PC-9 (cell line): ENCODE data around the gene ARHGEF17. TPM values are rescaled to one million over a fixed set of nuclear protein-coding genes. Genes with fewer than 3 reads are reported as not detected.
A peak's percentile ranks its signal among the peaks of the same experiment; 100 is the strongest.

Experiments used
- BruUV-seq: library from RNA; stranded (reverse); fragments of 400-500 nt; replicated peaks from 2 replicates; lab custom pipeline; 2021; lab: Mats Ljungman, UMichigan
- CTCF ChIA-PET: fragments of 300-600 bp; sonication (Branson Sonifier 250); formaldehyde crosslinking; loops from one replicate; lab custom pipeline; 2022; ENCODE audit warnings: antibody characterized with exemption; lab: Charles Lee
- POLR2A ChIA-PET: fragments of 300-600 bp; sonication (Branson Sonifier 250); formaldehyde crosslinking; loops from one replicate; lab custom pipeline; 2022; ENCODE audit warnings: antibody characterized with exemption; ENCODE audit not compliant: unreplicated experiment; lab: Charles Lee
- DNase-seq, 2 experiments: peaks; one replicate each; pipeline versions ENCODE4 v3.0.0 to v3.0.0-alpha.2; 2015 to 2022; ENCODE audit warnings: mixed read lengths in 1 of 2
- H2AFZ ChIP-seq: fragments of 200-600 bp; sonication (generic); 2 replicates; pipeline ENCODE4 v1.8.1; 2017; ENCODE audit warnings: antibody characterized with exemption
- H3F3A ChIP-seq: fragments of 200-600 bp; sonication (generic); 2 replicates; pipeline ENCODE4 v1.8.1; 2017; ENCODE audit warnings: antibody characterized with exemption, mild to moderate bottlenecking, low read depth; ENCODE audit not compliant: insufficient read depth
- H3K27ac ChIP-seq: fragments of 200-600 bp; sonication (generic); 2 replicates; pipeline ENCODE4 v1.6.1; 2016; ENCODE audit warnings: mixed run types
- H3K27me3 ChIP-seq: fragments of 200-600 bp; sonication (generic); 2 replicates; pipeline ENCODE4 v1.6.1; 2016; ENCODE audit warnings: low read depth, mixed run types; ENCODE audit not compliant: insufficient read depth
- H3K36me3 ChIP-seq: fragments of 200-600 bp; sonication (generic); 2 replicates; pipeline ENCODE4 v1.6.1; 2016; ENCODE audit warnings: low read depth, mixed run types
- H3K4me1 ChIP-seq: fragments of 200-600 bp; sonication (generic); replicated peaks from 2 replicates; pipeline ENCODE4 v1.6.1; 2016; ENCODE audit warnings: mixed run types; ENCODE audit not compliant: insufficient read depth
- H3K4me2 ChIP-seq: fragments of 200-600 bp; sonication (generic); 2 replicates; pipeline ENCODE4 v1.6.1; 2017; ENCODE audit warnings: mixed run types
- H3K4me3 ChIP-seq: fragments of 200-600 bp; sonication (generic); 2 replicates; pipeline ENCODE4 v1.6.1; 2016; ENCODE audit warnings: mixed run types
- H3K79me2 ChIP-seq: fragments of 200-600 bp; sonication (generic); 2 replicates; pipeline ENCODE4 v1.6.1; 2017; ENCODE audit warnings: low read depth, mixed run types
- H3K9me2 ChIP-seq: fragments of 200-600 bp; sonication (generic); 2 replicates; pipeline ENCODE4 v1.8.1; 2017; ENCODE audit warnings: mild to moderate bottlenecking; ENCODE audit not compliant: insufficient read depth
- H3K9me3 ChIP-seq: fragments of 200-600 bp; sonication (generic); 2 replicates; pipeline ENCODE4 v1.8.1; 2016; ENCODE audit warnings: low read depth; ENCODE audit not compliant: insufficient read depth
- H4K20me1 ChIP-seq: fragments of 200-600 bp; sonication (generic); 2 replicates; pipeline ENCODE4 v1.8.1; 2017; ENCODE audit not compliant: insufficient read depth
- EZH2 ChIP-seq: fragments of 200-600 bp; sonication (generic); IDR thresholded peaks from 2 replicates; pipeline ENCODE4 v1.8.0; 2017; ENCODE audit warnings: antibody characterized with exemption, low read depth
- intact Hi-C: fragments of 100-400 bp; cut with micrococcal nuclease; formaldehyde crosslinking; loops from one replicate; pipeline ENCODE4 v1.10.0; 2022; ENCODE audit not compliant: unreplicated experiment
- total RNA-seq: library from RNA; stranded (reverse); gene quantifications from 2 replicates; pipeline ENCODE4 v1.2.3, GENCODE V29; 2021
- TF ChIP-seq, protein P1 (sequence below): fragments of 200-600 bp; sonication (generic); conservative IDR thresholded peaks from 2 replicates; pipeline ENCODE4 v1.6.1; 2017; ENCODE audit warnings: mixed run types, antibody characterized with exemption, mild to moderate bottlenecking, moderate library complexity

The ARHGEF17 gene
- total RNA-seq, 1 experiment from 2014 or later: 56.9 TPM

DNA sequence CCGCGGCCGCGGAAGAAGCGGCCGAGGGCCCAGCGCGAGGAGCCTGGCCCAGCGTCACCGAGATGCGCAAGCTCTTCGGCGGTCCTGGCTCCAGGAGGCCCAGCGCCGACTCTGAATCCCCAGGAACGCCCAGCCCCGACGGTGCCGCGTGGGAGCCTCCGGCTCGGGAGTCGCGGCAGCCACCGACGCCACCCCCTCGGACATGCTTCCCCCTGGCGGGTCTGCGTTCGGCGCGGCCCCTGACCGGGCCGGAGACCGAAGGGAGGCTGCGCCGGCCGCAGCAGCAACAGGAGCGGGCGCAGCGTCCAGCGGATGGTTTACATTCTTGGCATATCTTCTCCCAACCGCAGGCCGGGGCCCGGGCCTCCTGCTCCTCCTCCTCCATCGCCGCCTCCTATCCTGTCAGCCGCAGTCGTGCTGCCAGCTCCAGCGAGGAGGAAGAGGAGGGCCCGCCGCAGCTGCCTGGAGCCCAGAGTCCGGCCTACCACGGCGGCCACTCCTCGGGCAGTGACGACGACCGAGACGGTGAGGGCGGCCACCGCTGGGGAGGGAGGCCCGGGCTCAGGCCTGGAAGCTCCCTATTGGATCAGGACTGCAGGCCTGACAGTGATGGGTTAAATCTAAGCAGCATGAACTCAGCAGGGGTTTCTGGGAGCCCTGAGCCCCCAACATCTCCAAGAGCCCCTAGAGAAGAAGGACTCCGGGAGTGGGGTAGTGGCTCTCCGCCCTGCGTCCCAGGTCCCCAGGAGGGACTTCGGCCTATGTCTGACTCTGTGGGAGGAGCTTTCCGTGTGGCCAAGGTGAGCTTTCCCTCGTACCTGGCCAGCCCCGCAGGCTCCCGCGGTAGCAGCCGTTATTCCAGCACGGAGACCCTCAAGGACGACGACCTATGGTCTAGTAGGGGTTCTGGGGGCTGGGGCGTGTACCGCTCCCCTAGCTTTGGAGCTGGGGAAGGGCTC is 1.2 kb downstream of the ARHGEF17 start:
- Histone ChIP-seq H3K27ac (peak overlapping the region; percentile 79), H3K36me3 (no peaks in the 10 kb centered on the region), H2AFZ (peak overlapping the region; percentile 90), H4K20me1 (peaks cover 23% of the 10 kb centered on the region), H3K9me3 (no peaks in the 10 kb centered on the region), H3K27me3 (no peaks in the 10 kb centered on the region), H3K4me1 (peaks cover 33% of the 10 kb centered on the region), H3K4me3 (peak overlapping the region; percentile 95), H3K4me2 (peak overlapping the region; percentile 98), H3K9me2 (no peaks in the 10 kb centered on the region), H3K79me2 (peaks cover 35% of the 10 kb centered on the region), H3F3A (peaks cover 33% of the 10 kb centered on the region)
- TF ChIP-seq, protein P1, sequence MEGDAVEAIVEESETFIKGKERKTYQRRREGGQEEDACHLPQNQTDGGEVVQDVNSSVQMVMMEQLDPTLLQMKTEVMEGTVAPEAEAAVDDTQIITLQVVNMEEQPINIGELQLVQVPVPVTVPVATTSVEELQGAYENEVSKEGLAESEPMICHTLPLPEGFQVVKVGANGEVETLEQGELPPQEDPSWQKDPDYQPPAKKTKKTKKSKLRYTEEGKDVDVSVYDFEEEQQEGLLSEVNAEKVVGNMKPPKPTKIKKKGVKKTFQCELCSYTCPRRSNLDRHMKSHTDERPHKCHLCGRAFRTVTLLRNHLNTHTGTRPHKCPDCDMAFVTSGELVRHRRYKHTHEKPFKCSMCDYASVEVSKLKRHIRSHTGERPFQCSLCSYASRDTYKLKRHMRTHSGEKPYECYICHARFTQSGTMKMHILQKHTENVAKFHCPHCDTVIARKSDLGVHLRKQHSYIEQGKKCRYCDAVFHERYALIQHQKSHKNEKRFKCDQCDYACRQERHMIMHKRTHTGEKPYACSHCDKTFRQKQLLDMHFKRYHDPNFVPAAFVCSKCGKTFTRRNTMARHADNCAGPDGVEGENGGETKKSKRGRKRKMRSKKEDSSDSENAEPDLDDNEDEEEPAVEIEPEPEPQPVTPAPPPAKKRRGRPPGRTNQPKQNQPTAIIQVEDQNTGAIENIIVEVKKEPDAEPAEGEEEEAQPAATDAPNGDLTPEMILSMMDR: no peak
- TF ChIP-seq EZH2: no peak
- CTCF ChIA-PET: interaction anchor here (0.5 to 3.8 kb wide), 9 partner anchors 18 to 1330 kb away, joined by 3 to 56 read pairs (median 3); no protein-coding TSS in a partner anchor
- DNase-seq: peak; percentile 92 to 98
- POLR2A ChIA-PET: interaction anchor here (0.5 to 0.7 kb wide), 8 partner anchors 10 to 350 kb away, joined by 3 to 8 read pairs (median 4); no protein-coding TSS in a partner anchor
- intact Hi-C loops: loop anchor here (5.0 kb wide), 1 partner anchor 288 kb away; the partner anchor contains the start of gene FAM168A
- no TSS peak for BruUV-seq

DNA sequence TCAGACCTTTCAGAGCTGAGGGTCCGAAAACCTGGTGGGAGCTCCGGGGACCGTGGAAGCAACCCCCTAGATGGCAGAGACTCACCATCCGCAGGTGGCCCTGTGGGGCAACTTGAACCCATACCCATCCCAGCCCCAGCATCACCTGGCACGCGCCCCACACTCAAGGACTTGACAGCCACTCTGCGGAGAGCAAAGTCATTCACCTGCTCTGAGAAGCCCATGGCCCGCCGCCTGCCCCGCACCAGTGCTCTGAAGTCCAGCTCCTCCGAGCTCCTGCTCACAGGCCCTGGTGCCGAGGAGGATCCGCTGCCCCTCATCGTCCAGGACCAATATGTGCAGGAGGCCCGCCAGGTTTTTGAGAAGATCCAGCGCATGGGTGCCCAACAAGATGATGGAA is 2.0 kb downstream of the ARHGEF17 start:
- H2AFZ ChIP-seq: no peak overlapping the region
- peaks cover 25% of the 10 kb centered on the region for H4K20me1 ChIP-seq
- TF ChIP-seq, protein P1: no peak
- no peak for TF ChIP-seq EZH2
- peaks cover 33% of the 10 kb centered on the region for H3F3A ChIP-seq
- ChIA-PET POLR2A (interaction anchor here (0.6 to 0.7 kb wide), 3 partner anchors 17 to 124 kb away, joined by 3 to 4 read pairs (median 3); no protein-coding TSS in a partner anchor), CTCF (interaction anchor here (1.2 to 3.8 kb wide), 2 partner anchors 17 to 25 kb away, joined by 4 to 56 read pairs; no protein-coding TSS in a partner anchor)
- H3K4me1 ChIP-seq: peaks cover 39% of the 10 kb centered on the region
- H3K79me2 ChIP-seq: peaks cover 35% of the 10 kb centered on the region
- H3K36me3 ChIP-seq: no peaks in the 10 kb centered on the region
- H3K27ac ChIP-seq: no peak overlapping the region
- H3K27me3 ChIP-seq: no peaks in the 10 kb centered on the region
- H3K9me2 ChIP-seq: no peaks in the 10 kb centered on the region
- intact Hi-C loops: no loop called here
- peak overlapping the region; percentile 98 for H3K4me2 ChIP-seq
- no peaks in the 10 kb centered on the region for H3K9me3 ChIP-seq
- H3K4me3 ChIP-seq: peak overlapping the region; percentile 95; the same call in 1 of the 2 replicates
- DNase-seq: no peak
- BruUV-seq: no TSS peak

DNA sequence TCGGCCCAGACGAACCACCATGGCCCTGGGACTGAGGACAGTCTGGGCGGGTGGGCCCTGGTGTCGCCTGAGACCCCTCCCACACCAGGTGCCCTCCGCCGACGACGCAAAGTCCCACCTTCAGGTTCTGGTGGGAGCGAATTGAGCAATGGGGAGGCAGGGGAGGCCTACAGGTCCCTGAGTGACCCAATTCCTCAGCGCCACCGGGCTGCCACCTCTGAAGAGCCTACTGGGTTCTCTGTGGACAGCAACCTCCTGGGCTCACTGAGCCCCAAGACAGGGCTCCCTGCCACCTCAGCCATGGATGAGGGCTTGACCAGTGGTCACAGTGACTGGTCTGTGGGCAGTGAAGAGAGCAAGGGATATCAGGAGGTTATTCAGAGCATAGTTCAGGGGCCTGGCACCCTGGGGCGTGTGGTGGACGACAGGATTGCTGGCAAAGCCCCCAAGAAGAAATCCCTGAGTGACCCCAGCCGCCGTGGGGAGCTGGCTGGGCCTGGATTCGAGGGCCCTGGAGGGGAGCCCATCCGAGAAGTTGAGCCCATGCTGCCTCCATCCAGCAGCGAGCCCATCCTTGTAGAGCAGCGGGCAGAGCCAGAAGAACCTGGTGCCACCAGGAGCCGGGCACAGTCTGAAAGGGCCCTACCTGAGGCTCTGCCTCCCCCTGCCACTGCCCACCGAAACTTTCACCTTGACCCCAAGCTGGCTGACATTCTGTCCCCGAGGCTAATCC is 2.8 kb downstream of the ARHGEF17 start:
- Histone ChIP-seq H3K27me3 (no peaks in the 10 kb centered on the region), H3K27ac (no peak overlapping the region), H3K4me2 (no peak overlapping the region), H3K9me2 (no peaks in the 10 kb centered on the region), H2AFZ (no peak overlapping the region), H3K9me3 (no peaks in the 10 kb centered on the region), H3K4me1 (peaks cover 39% of the 10 kb centered on the region), H3K79me2 (peaks cover 35% of the 10 kb centered on the region), H3K4me3 (no peak overlapping the region), H4K20me1 (peaks cover 25% of the 10 kb centered on the region), H3K36me3 (no peaks in the 10 kb centered on the region), H3F3A (peaks cover 27% of the 10 kb centered on the region; the same call in 1 of the 2 replicates)
- intact Hi-C loops: no loop called here
- BruUV-seq: no TSS peak
- CTCF ChIA-PET: no interaction called here
- TF ChIP-seq, protein P1: no peak
- TF ChIP-seq EZH2: no peak
- no peak for DNase-seq
- POLR2A ChIA-PET: no interaction called here
